H1 (cell line): ENCODE measurements around the gene HS2ST1. TPM values are rescaled to one million over a fixed set of nuclear protein-coding genes. Genes with fewer than 3 reads are reported as not detected.

Source experiments
- CTCF ChIA-PET: fragments of 300-600 bp; sonication (Branson Sonifier 250); formaldehyde crosslinking; loops from one replicate; lab custom pipeline; 2021; ENCODE audit not compliant: partially characterized antibody; lab: Charles Lee
- POLR2A ChIA-PET: fragments of 300-600 bp; sonication (Branson Sonifier 250); formaldehyde crosslinking; loops from one replicate; lab custom pipeline; 2021; ENCODE audit warnings: inconsistent platforms; ENCODE audit not compliant: partially characterized antibody; lab: Charles Lee
- DNase-seq, 2 experiments: peaks; one replicate each; pipeline versions ENCODE4 v3.0.0 to v3.0.0-alpha.2; 2010 to 2022; ENCODE audit warnings: low spot score in 2 of 2, low read depth in 1 of 2, mixed read lengths in 1 of 2
- FAIRE-seq: peaks from 2 replicates; lab custom pipeline; 2011; peaks lifted over from hg19 to GRCh38; lab: Jason Lieb, UNC
- H2AFZ ChIP-seq: 2 replicates; pipeline ENCODE4 v1.8.1; 2012; ENCODE audit warnings: low read length, inconsistent platforms
- H2AK5ac ChIP-seq: 2 replicates; pipeline ENCODE4 v1.6.1; 2013; ENCODE audit warnings: low read depth, low read length
- H2BK120ac ChIP-seq: replicated peaks from 2 replicates; pipeline ENCODE3; 2013; ENCODE audit warnings: low read depth, low read length, inconsistent platforms
- H2BK12ac ChIP-seq: 2 replicates; pipeline ENCODE4 v1.6.1; 2013; ENCODE audit warnings: low read depth, low read length
- H2BK15ac ChIP-seq: 2 replicates; pipeline ENCODE4 v1.6.1; 2013; ENCODE audit warnings: low read length
- H2BK20ac ChIP-seq: 2 replicates; pipeline ENCODE4 v1.6.1; 2013; ENCODE audit warnings: low read length
- H2BK5ac ChIP-seq: 2 replicates; pipeline ENCODE4 v1.6.1; 2013; ENCODE audit warnings: low read depth, low read length
- H3K14ac ChIP-seq: 2 replicates; pipeline ENCODE4 v1.6.1; 2013; ENCODE audit warnings: inconsistent platforms; ENCODE audit not compliant: insufficient read length
- H3K18ac ChIP-seq: 2 replicates; pipeline ENCODE4 v1.6.1; 2013; ENCODE audit warnings: low read length; ENCODE audit errors: extremely low read depth
- H3K23ac ChIP-seq: 2 replicates; pipeline ENCODE4 v1.6.1; 2013; ENCODE audit warnings: inconsistent platforms; ENCODE audit not compliant: insufficient read length
- H3K23me2 ChIP-seq: 2 replicates; pipeline ENCODE4 v1.6.1; 2013; ENCODE audit warnings: low read depth, low read length
- H3K27ac ChIP-seq: 2 replicates; pipeline ENCODE4 v1.6.1; 2011; ENCODE audit warnings: low read depth, low read length, inconsistent platforms
- H3K27me3 ChIP-seq, 4 experiments: replicated peaks in 1 of 4; 1 replicate in 1 of 4; 2 replicates in 3 of 4; pipeline versions ENCODE4 v1.6.1 to v1.8.1; 2011 to 2013; ENCODE audit warnings: low read length in 3 of 4, mild to moderate bottlenecking in 3 of 4, inconsistent platforms in 2 of 4, mixed read lengths in 2 of 4, moderate library complexity in 1 of 4; ENCODE audit not compliant: control insufficient read depth in 3 of 4, insufficient read depth in 3 of 4; ENCODE audit errors: extremely low read depth in 1 of 4
- H3K36me3 ChIP-seq, 4 experiments: 2 replicates each; pipeline versions ENCODE4 v1.6.1 to v1.8.1; 2011 to 2013; ENCODE audit warnings: mild to moderate bottlenecking in 4 of 4, low read length in 3 of 4, moderate library complexity in 2 of 4, control low read depth in 1 of 4, inconsistent platforms in 1 of 4; ENCODE audit not compliant: insufficient read depth in 4 of 4, control insufficient read depth in 2 of 4
- H3K4ac ChIP-seq: replicated peaks from 2 replicates; pipeline ENCODE3; 2013; ENCODE audit warnings: low read length, low read depth, mixed read lengths, inconsistent platforms; ENCODE audit not compliant: insufficient read length
- H3K4me1 ChIP-seq, 4 experiments: replicated peaks in 1 of 4; 1 replicate in 1 of 4; 2 replicates in 3 of 4; pipeline versions ENCODE4 v1.6.1 to v1.8.1; 2011 to 2013; ENCODE audit warnings: low read length in 3 of 4, inconsistent platforms in 2 of 4, mixed read lengths in 1 of 4; ENCODE audit not compliant: insufficient read depth in 4 of 4, control insufficient read depth in 3 of 4
- H3K4me2 ChIP-seq, 2 experiments: 2 replicates each; pipeline versions ENCODE4 v1.6.1 to v1.8.1; 2011 to 2013; ENCODE audit warnings: low read depth in 2 of 2, low read length in 2 of 2, control low read depth in 1 of 2, inconsistent platforms in 1 of 2, mild to moderate bottlenecking in 1 of 2; ENCODE audit not compliant: insufficient read depth in 1 of 2
- H3K4me3 ChIP-seq, 4 experiments: fragments of 200-600, 300-600 bp in 1 of 4; sonication (generic), shearing (Covaris generic), sonication (Bioruptor Twin) in 1 of 4; 2 replicates each; pipeline versions ENCODE4 v1.5.1 to v1.8.1; 2011 to 2016; ENCODE audit warnings: low read length in 4 of 4, low read depth in 3 of 4, control low read depth in 2 of 4, inconsistent platforms in 2 of 4, mild to moderate bottlenecking in 2 of 4, mixed read lengths in 1 of 4, moderate library complexity in 1 of 4; ENCODE audit not compliant: insufficient read depth in 2 of 4; ENCODE audit errors: extremely low read depth in 1 of 4
- H3K56ac ChIP-seq: replicated peaks from 2 replicates; pipeline ENCODE3; 2013; ENCODE audit warnings: low read depth, mild to moderate bottlenecking, mixed read lengths, low read length, inconsistent platforms; ENCODE audit not compliant: insufficient read length
- H3K79me1 ChIP-seq: 2 replicates; pipeline ENCODE4 v1.6.1; 2013; ENCODE audit warnings: low read depth, low read length, control low read depth
- H3K79me2 ChIP-seq, 2 experiments: 2 replicates each; pipeline versions ENCODE4 v1.6.1 to v1.8.1; 2012 to 2013; ENCODE audit warnings: low read length in 2 of 2, mild to moderate bottlenecking in 2 of 2, inconsistent platforms in 1 of 2; ENCODE audit not compliant: insufficient read depth in 2 of 2, control insufficient read depth in 1 of 2
- H3K9ac ChIP-seq, 4 experiments: replicated peaks in 1 of 4; 1 replicate in 1 of 4; 2 replicates in 3 of 4; pipeline versions ENCODE4 v1.6.1 to v1.8.1; 2011 to 2013; ENCODE audit warnings: low read depth in 3 of 4, low read length in 3 of 4, control low read depth in 2 of 4, mild to moderate bottlenecking in 2 of 4, moderate library complexity in 2 of 4, inconsistent platforms in 1 of 4; ENCODE audit errors: extremely low read depth in 1 of 4
- H3K9me3 ChIP-seq, 2 experiments: 2 replicates each; pipeline versions ENCODE4 v1.6.1 to v1.8.1; 2012 to 2013; ENCODE audit warnings: mild to moderate bottlenecking in 2 of 2, moderate library complexity in 2 of 2, control low read depth in 1 of 2, inconsistent platforms in 1 of 2, low read depth in 1 of 2, low read length in 1 of 2, mixed read lengths in 1 of 2; ENCODE audit not compliant: insufficient read depth in 2 of 2
- H4K20me1 ChIP-seq, 2 experiments: replicated peaks in 1 of 2; 2 replicates each; pipeline versions ENCODE3 to v1.8.1; 2011 to 2013; ENCODE audit warnings: inconsistent platforms in 2 of 2, low read length in 2 of 2, mild to moderate bottlenecking in 1 of 2; ENCODE audit not compliant: insufficient read depth in 2 of 2, control insufficient read depth in 1 of 2
- H4K5ac ChIP-seq: 2 replicates; pipeline ENCODE4 v1.6.1; 2013; ENCODE audit warnings: low read length, low read depth, mixed read lengths, inconsistent platforms; ENCODE audit not compliant: insufficient read length
- H4K8ac ChIP-seq: 2 replicates; pipeline ENCODE4 v1.8.0; 2013; ENCODE audit warnings: mild to moderate bottlenecking, moderate library complexity, low read length, inconsistent platforms; ENCODE audit not compliant: insufficient read depth; ENCODE audit errors: extremely low read depth
- H4K91ac ChIP-seq: replicated peaks from 2 replicates; pipeline ENCODE3; 2013; ENCODE audit warnings: low read length, mixed read lengths, inconsistent platforms; ENCODE audit not compliant: insufficient read length
- EGR1 ChIP-seq: IDR thresholded peaks from 2 replicates; pipeline ENCODE4 v1.6.1; 2011; ENCODE audit warnings: low read depth, low read length, borderline replicate concordance
- EP300 ChIP-seq, 2 experiments: IDR thresholded peaks; 1 replicate in 1 of 2; 2 replicates in 1 of 2; pipeline ENCODE4 v1.6.1; 2011 to 2012; ENCODE audit warnings: low read depth in 2 of 2, low read length in 2 of 2, mild to moderate bottlenecking in 2 of 2, borderline replicate concordance in 1 of 2, inconsistent platforms in 1 of 2, moderate library complexity in 1 of 2
- EZH2 ChIP-seq: fragments of 200-600 bp; sonication (generic); IDR thresholded peaks from 2 replicates; pipeline ENCODE4 v1.7.1; 2012; ENCODE audit warnings: low read depth, mild to moderate bottlenecking, moderate library complexity, low read length, inconsistent platforms; ENCODE audit not compliant: severe bottlenecking
- JUND ChIP-seq: IDR thresholded peaks from 2 replicates; pipeline ENCODE4 v1.6.1; 2011; ENCODE audit warnings: mild to moderate bottlenecking, improper control_type of control experiment, low read length
- POLR2AphosphoS5 ChIP-seq: IDR thresholded peaks from 2 replicates; pipeline ENCODE4 v1.6.1; 2011; ENCODE audit warnings: low read depth, low read length
- RNF2 ChIP-seq: fragments of 200-900, 300-1000 bp; sonication (generic); IDR thresholded peaks from 2 replicates; pipeline ENCODE4 v1.7.1; 2016; ENCODE audit warnings: borderline replicate concordance, low read depth, mild to moderate bottlenecking, antibody characterized with exemption, low read length; ENCODE audit not compliant: poor library complexity, severe bottlenecking; ENCODE audit errors: missing control alignments
- WGBS, 2 experiments: shearing (Covaris generic) in 1 of 2; methylation state at CpG; one replicate each; pipeline versions ENCODE4 v1.1.6 to v1.1.7; 2013 to 2015; ENCODE audit warnings: low lambda C conversion rate in 2 of 2, mixed read lengths in 2 of 2, inconsistent platforms in 1 of 2, low coverage in 1 of 2, missing lambda C conversion rate in 1 of 2; ENCODE audit not compliant: insufficient replicate concordance in 2 of 2, insufficient coverage in 1 of 2, insufficient read length in 1 of 2; ENCODE audit errors: extremely low coverage in 1 of 2, missing lambda C conversion rate in 1 of 2; 5-methylcytosine and 5-hydroxymethylcytosine counted together
- polyA plus RNA-seq, 7 experiments: library from polyadenylated mRNA; depleted of rRNA in 3 of 7; stranded (reverse) in 5 of 7; unstranded in 2 of 7; fragments of >200 nt in 5 of 7; fragments of 200-250 nt in 2 of 7; gene quantifications; 1 replicate in 5 of 7; 2 replicates in 1 of 7; 4 replicates in 1 of 7; pipeline versions ENCODE4 v1.2.1 to v1.2.3, GENCODE V29; 2011 to 2013; ENCODE audit warnings: missing spikeins in 2 of 7, mixed read lengths in 2 of 7
- total RNA-seq: library from RNA; stranded (reverse); fragmentation: NEBNext Ultra II Directional; extraction: Animal tissue kit (Norgen Biotek cat#: 25700); gene quantifications from 2 replicates; pipeline ENCODE4 v1.2.1, GENCODE V29; 2021

Gene HS2ST1
- total and polyA plus RNA-seq, 2 of the 8 experiments (the other 6 are each of a cell fraction or from before 2014, with no cell fraction given), result 5.2 to 28.3 TPM

DNA sequence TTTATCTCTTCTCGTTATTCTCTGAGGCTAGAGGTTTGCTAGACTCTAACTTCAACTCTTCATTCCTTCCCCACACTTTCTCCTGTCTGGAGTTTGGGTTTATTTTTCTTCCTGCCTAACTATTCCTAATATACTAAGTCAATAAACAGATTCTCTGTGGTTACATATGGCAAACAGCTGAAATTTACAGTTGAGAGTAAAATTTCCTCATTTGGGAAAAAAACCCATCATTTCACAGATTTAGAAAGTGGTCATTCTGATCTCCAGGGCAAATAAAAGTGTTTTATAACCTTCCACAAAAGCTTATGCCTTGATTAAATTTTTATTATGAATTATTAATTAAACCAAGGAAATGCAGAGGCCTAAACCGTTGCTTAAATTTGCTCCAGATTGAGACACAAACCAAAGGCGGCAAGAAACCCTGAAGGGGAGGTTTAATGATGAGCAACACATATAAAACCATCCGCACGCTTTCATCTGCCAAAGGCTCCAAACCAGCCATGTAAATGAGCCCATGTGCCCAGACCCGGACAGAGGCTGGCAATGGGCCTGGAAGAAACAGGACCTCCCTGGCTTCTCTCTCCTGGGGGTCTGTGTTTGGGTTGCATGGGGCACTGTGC lies 212.6 kb downstream of the HS2ST1 start:
- H3K27me3 ChIP-seq, result peaks cover 0 to 3% (median 1%) of the 10 kb centered on the region in 4 experiments; a peak in 3 of 7 replicates
- H2AFZ ChIP-seq, result no peak overlapping the region
- H3K23me2 ChIP-seq, result no peaks in the 10 kb centered on the region; the same call in 1 of the 2 replicates
- POLR2A ChIA-PET, result no interaction called here
- CTCF ChIA-PET, result interaction anchor here (0.6 to 1.3 kb wide), 3 partner anchors 22 to 213 kb away, joined by 3 to 6 read pairs (median 3); no protein-coding TSS in a partner anchor
- H3K4ac ChIP-seq, result no peak overlapping the region
- H2BK15ac ChIP-seq, result no peak overlapping the region
- no peak for FAIRE-seq
- 93% methylated on average over 6 of the region's 6 CpGs; no CpG with 5 or more reads in 1 of the 2 experiments for WGBS, 2 experiments
- no peak overlapping the region for H2AK5ac ChIP-seq
- H3K9ac ChIP-seq, result no peak overlapping the region
- no peaks in the 10 kb centered on the region for H3K9me3 ChIP-seq
- no peaks in the 10 kb centered on the region for H4K20me1 ChIP-seq
- no peak overlapping the region for H3K4me2 ChIP-seq
- H3K18ac ChIP-seq, result no peak overlapping the region
- H4K5ac ChIP-seq, result no peak overlapping the region
- TF ChIP-seq POLR2AphosphoS5, result no peak
- no peak for TF ChIP-seq RNF2
- TF ChIP-seq EP300 (IDR thresholded peaks at IDR 0.05; ENCODE audit: borderline replicate concordance in 1 of 2, low read depth in 2 of 2, low read length in 2 of 2), result no peak
- no peak for TF ChIP-seq EZH2
- TF ChIP-seq JUND, result no peak
- TF ChIP-seq EGR1, result no peak
- no peak overlapping the region for H3K4me3 ChIP-seq
- no peak overlapping the region for H2BK5ac ChIP-seq
- H4K8ac ChIP-seq, result peak overlapping the region; percentile 29; the same call in 1 of the 2 replicates
- H3K79me1 ChIP-seq, result no peaks in the 10 kb centered on the region
- H4K91ac ChIP-seq, result no peak overlapping the region
- H3K79me2 ChIP-seq, result no peaks in the 10 kb centered on the region
- H3K4me1 ChIP-seq, result no peaks in the 10 kb centered on the region; a peak in 1 of 7 replicates
- H3K27ac ChIP-seq, result no peak overlapping the region
- H3K36me3 ChIP-seq, result no peaks in the 10 kb centered on the region
- H2BK20ac ChIP-seq, result no peak overlapping the region
- DNase-seq, result no peak
- H3K14ac ChIP-seq, result no peak overlapping the region
- no peak overlapping the region for H3K56ac ChIP-seq
- H2BK12ac ChIP-seq, result no peak overlapping the region
- no peak overlapping the region for H3K23ac ChIP-seq
- no peak overlapping the region for H2BK120ac ChIP-seq
